HepG2 (cell line): ENCODE data around the gene STOM. TPM values are rescaled to one million over a fixed set of nuclear protein-coding genes. Genes with fewer than 3 reads are reported as not detected.
A peak's percentile ranks its signal among the peaks of the same experiment; 100 is the strongest.

Experiments
- CEBPG ChIP-seq: IDR thresholded peaks from 2 replicates; pipeline ENCODE4 v1.6.1; 2016
- EEA1 ChIP-seq: sonication (generic); formaldehyde crosslinking; IDR thresholded peaks from 2 replicates; pipeline ENCODE4 v1.5.1; 2020; ENCODE audit warnings: mild to moderate bottlenecking, missing genetic modification reagents, borderline replicate concordance
- FLYWCH1 ChIP-seq: sonication (generic); formaldehyde crosslinking; IDR thresholded peaks from 2 replicates; pipeline ENCODE4 v1.8.1; 2023; ENCODE audit warnings: mild to moderate bottlenecking, missing genetic modification reagents
- FOSL2 ChIP-seq: sonication (generic); formaldehyde crosslinking; IDR thresholded peaks from 2 replicates; pipeline ENCODE4 v1.4.0; 2020; ENCODE audit warnings: missing genetic modification reagents
- RARA ChIP-seq: IDR thresholded peaks from 2 replicates; pipeline ENCODE4 v1.6.1; 2016; ENCODE audit warnings: missing genetic modification reagents, missing compliant biosample characterization
- SALL1 ChIP-seq: sonication (generic); formaldehyde crosslinking; IDR thresholded peaks from 2 replicates; pipeline ENCODE4 v1.8.0; 2022; ENCODE audit warnings: mild to moderate bottlenecking, missing genetic modification reagents
- SAP130 ChIP-seq: IDR thresholded peaks from 2 replicates; pipeline ENCODE4 v1.6.1; 2016; ENCODE audit warnings: low read depth
- SMARCE1 ChIP-seq: fragments of 450-650 bp; IDR thresholded peaks from 2 replicates; pipeline ENCODE4 v1.6.1; 2017; ENCODE audit warnings: borderline replicate concordance
- ZFAT ChIP-seq: sonication (generic); formaldehyde crosslinking; conservative IDR thresholded peaks from 2 replicates; pipeline ENCODE4 v1.8.1; 2023; ENCODE audit warnings: missing genetic modification reagents, inconsistent platforms
- ZNF329 ChIP-seq: sonication (generic); formaldehyde crosslinking; IDR thresholded peaks from 2 replicates; pipeline ENCODE4 v1.9.0; 2021; ENCODE audit warnings: low read depth, mild to moderate bottlenecking, missing genetic modification reagents
- polyA plus RNA-seq, 8 experiments: library from polyadenylated mRNA; depleted of rRNA in 3 of 8; stranded (reverse) in 7 of 8; unstranded in 1 of 8; fragments of >200 nt; fragmentation: Illumina TruSeq in 4 of 8; extraction: Trizol in 4 of 8; gene quantifications; 2 replicates each; pipeline versions ENCODE4 v1.2.1 to v1.2.3, GENCODE V29; 2011 to 2016; ENCODE audit warnings: low read depth in 4 of 8, missing spikeins in 1 of 8, mixed read lengths in 1 of 8; ENCODE audit not compliant: insufficient read depth in 1 of 8
- total RNA-seq, 5 experiments: library from RNA; depleted of rRNA; stranded (reverse); fragments of >200 nt; fragmentation: Illumina TruSeq; extraction: Trizol; gene quantifications; 2 replicates each; pipeline ENCODE4 v1.2.3, GENCODE V29; 2016; ENCODE audit warnings: low read depth in 1 of 5
- TF ChIP-seq, protein P1 (sequence below): sonication (generic); formaldehyde crosslinking; IDR thresholded peaks from 2 replicates; pipeline ENCODE4 v1.4.0; 2020; ENCODE audit warnings: mild to moderate bottlenecking, low read depth, missing genetic modification reagents
- TF ChIP-seq, protein P2 (sequence below): sonication (generic); formaldehyde crosslinking; IDR thresholded peaks from 2 replicates; pipeline ENCODE4 v1.5.0; 2020; ENCODE audit warnings: missing genetic modification reagents
- TF ChIP-seq, protein P3 (sequence below): IDR thresholded peaks from 2 replicates; pipeline ENCODE4 v1.6.1; 2018; ENCODE audit warnings: missing genetic modification reagents, mild to moderate bottlenecking, missing compliant biosample characterization
- TF ChIP-seq, protein P4 (sequence below), 2 experiments: fragments of 450-650 bp in 1 of 2; sonication (generic) in 1 of 2; formaldehyde crosslinking in 1 of 2; IDR thresholded peaks; 2 replicates each; pipeline versions ENCODE4 v1.6.1 to v1.8.0; 2016 to 2022; ENCODE audit warnings: antibody characterized with exemption in 1 of 2, mild to moderate bottlenecking in 1 of 2, missing genetic modification reagents in 1 of 2
- TF ChIP-seq, protein P5 (sequence below): sonication (generic); formaldehyde crosslinking; IDR thresholded peaks from 2 replicates; pipeline ENCODE4 v1.4.0; 2020; ENCODE audit warnings: missing genetic modification reagents, borderline replicate concordance

The STOM gene
- total and polyA plus RNA-seq, 2 of the 13 experiments (the other 11 are each of a cell fraction or from before 2014, with no cell fraction given): 43.6 to 165 TPM

DNA sequence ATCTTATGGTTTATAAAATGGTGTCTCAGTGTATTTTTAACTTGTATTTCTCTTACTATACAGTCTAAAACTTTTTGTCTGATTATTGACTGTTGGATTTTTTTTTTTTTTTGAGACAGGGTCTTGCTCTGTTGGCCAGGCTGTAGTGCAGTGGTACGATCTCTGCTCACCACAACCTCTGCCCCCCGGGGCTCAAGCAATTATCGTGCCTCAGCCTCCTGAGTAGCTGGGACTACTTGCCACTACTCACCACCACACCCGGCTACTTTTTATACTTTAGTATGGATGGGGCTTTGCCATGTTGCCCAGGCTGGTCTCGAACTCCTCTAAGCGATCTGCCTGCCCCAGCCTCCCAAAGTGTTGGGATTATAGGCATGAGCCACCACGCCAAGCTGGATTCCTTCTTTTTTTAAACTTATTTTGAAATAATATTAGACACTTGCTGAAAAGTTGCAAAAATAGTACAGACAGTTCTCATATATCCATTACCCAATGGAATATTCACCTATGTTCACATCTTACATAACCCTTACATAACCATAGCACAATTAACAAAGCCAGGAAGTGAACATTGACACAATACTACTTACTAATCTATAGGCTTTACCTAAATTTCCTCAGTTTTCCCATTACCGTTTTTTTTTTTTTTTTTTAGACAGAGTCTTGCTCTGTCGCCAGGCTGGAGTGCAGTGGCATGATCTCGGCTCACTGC, 47.2 kb downstream of the STOM start (continued):
- TF ChIP-seq, protein P1, sequence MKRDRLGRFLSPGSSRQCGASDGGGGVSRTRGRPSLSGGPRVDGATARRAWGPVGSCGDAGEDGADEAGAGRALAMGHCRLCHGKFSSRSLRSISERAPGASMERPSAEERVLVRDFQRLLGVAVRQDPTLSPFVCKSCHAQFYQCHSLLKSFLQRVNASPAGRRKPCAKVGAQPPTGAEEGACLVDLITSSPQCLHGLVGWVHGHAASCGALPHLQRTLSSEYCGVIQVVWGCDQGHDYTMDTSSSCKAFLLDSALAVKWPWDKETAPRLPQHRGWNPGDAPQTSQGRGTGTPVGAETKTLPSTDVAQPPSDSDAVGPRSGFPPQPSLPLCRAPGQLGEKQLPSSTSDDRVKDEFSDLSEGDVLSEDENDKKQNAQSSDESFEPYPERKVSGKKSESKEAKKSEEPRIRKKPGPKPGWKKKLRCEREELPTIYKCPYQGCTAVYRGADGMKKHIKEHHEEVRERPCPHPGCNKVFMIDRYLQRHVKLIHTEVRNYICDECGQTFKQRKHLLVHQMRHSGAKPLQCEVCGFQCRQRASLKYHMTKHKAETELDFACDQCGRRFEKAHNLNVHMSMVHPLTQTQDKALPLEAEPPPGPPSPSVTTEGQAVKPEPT: no peak
- TF ChIP-seq SMARCE1: no peak
- peak; percentile 19; the same call in 1 of the 2 replicates for TF ChIP-seq SAP130 (CRISPR knock-in tag)
- TF ChIP-seq ZNF329 (CRISPR knock-in tag): no peak
- TF ChIP-seq, protein P2, sequence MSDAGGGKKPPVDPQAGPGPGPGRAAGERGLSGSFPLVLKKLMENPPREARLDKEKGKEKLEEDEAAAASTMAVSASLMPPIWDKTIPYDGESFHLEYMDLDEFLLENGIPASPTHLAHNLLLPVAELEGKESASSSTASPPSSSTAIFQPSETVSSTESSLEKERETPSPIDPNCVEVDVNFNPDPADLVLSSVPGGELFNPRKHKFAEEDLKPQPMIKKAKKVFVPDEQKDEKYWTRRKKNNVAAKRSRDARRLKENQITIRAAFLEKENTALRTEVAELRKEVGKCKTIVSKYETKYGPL (CRISPR knock-in tag): peak; percentile 86
- TF ChIP-seq, protein P3, sequence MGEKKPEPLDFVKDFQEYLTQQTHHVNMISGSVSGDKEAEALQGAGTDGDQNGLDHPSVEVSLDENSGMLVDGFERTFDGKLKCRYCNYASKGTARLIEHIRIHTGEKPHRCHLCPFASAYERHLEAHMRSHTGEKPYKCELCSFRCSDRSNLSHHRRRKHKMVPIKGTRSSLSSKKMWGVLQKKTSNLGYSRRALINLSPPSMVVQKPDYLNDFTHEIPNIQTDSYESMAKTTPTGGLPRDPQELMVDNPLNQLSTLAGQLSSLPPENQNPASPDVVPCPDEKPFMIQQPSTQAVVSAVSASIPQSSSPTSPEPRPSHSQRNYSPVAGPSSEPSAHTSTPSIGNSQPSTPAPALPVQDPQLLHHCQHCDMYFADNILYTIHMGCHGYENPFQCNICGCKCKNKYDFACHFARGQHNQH (CRISPR knock-in tag): no peak
- TF ChIP-seq, protein P4, sequence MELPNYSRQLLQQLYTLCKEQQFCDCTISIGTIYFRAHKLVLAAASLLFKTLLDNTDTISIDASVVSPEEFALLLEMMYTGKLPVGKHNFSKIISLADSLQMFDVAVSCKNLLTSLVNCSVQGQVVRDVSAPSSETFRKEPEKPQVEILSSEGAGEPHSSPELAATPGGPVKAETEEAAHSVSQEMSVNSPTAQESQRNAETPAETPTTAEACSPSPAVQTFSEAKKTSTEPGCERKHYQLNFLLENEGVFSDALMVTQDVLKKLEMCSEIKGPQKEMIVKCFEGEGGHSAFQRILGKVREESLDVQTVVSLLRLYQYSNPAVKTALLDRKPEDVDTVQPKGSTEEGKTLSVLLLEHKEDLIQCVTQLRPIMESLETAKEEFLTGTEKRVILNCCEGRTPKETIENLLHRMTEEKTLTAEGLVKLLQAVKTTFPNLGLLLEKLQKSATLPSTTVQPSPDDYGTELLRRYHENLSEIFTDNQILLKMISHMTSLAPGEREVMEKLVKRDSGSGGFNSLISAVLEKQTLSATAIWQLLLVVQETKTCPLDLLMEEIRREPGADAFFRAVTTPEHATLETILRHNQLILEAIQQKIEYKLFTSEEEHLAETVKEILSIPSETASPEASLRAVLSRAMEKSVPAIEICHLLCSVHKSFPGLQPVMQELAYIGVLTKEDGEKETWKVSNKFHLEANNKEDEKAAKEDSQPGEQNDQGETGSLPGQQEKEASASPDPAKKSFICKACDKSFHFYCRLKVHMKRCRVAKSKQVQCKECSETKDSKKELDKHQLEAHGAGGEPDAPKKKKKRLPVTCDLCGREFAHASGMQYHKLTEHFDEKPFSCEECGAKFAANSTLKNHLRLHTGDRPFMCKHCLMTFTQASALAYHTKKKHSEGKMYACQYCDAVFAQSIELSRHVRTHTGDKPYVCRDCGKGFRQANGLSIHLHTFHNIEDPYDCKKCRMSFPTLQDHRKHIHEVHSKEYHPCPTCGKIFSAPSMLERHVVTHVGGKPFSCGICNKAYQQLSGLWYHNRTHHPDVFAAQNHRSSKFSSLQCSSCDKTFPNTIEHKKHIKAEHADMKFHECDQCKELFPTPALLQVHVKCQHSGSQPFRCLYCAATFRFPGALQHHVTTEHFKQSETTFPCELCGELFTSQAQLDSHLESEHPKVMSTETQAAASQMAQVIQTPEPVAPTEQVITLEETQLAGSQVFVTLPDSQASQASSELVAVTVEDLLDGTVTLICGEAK (IDR thresholded peaks at IDR 0.05): no peak
- TF ChIP-seq, protein P4 (CRISPR knock-in tag; IDR thresholded peaks at IDR 0.05): no peak
- TF ChIP-seq FOSL2 (CRISPR knock-in tag): no peak
- TF ChIP-seq ZFAT (CRISPR knock-in tag): no peak
- 0 out of 2 replicates have a peak, but pooled peaks have one; percentile 1 for TF ChIP-seq SALL1 (CRISPR knock-in tag)
- TF ChIP-seq FLYWCH1 (CRISPR knock-in tag): no peak
- TF ChIP-seq, protein P5, sequence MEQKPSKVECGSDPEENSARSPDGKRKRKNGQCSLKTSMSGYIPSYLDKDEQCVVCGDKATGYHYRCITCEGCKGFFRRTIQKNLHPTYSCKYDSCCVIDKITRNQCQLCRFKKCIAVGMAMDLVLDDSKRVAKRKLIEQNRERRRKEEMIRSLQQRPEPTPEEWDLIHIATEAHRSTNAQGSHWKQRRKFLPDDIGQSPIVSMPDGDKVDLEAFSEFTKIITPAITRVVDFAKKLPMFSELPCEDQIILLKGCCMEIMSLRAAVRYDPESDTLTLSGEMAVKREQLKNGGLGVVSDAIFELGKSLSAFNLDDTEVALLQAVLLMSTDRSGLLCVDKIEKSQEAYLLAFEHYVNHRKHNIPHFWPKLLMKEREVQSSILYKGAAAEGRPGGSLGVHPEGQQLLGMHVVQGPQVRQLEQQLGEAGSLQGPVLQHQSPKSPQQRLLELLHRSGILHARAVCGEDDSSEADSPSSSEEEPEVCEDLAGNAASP (CRISPR knock-in tag): 0 out of 2 replicates have a peak, but pooled peaks have one; percentile 17
- no peak for TF ChIP-seq EEA1 (CRISPR knock-in tag)
- peak; percentile 55 for TF ChIP-seq RARA (CRISPR knock-in tag)
- peak; percentile 29; the same call in 1 of the 2 replicates for TF ChIP-seq CEBPG (CRISPR knock-in tag)
